Left ventricle myocardium inferior (tissue), 1 donor: ENCODE results near the gene EGR2. TPM values are rescaled to one million over a fixed set of nuclear protein-coding genes. Genes with fewer than 3 reads are reported as not detected.
"Not testable (repeated sequence)": the region's sequence is repeated elsewhere in the genome, so short reads cannot be mapped to it uniquely, and the experiment has no call there.

Source experiments
- DNase-seq: peaks from one replicate; pipeline ENCODE4 v3.0.0-alpha.2; 2020
- H3K27ac ChIP-seq: fragments of 200-600 bp; replicated peaks from 2 replicates; pipeline ENCODE4 v1.8.0; 2021
- H3K27me3 ChIP-seq: fragments of 200-600 bp; 2 replicates; pipeline ENCODE4 v1.8.0; 2021; ENCODE audit warnings: low read depth
- H3K36me3 ChIP-seq: fragments of 200-600 bp; 2 replicates; pipeline ENCODE4 v1.8.0; 2021
- H3K4me1 ChIP-seq: fragments of 200-600 bp; 2 replicates; pipeline ENCODE4 v1.8.0; 2021
- H3K4me3 ChIP-seq: fragments of 200-600 bp; 2 replicates; pipeline ENCODE4 v1.8.0; 2021; ENCODE audit warnings: mild to moderate bottlenecking, moderate library complexity
- H3K9me3 ChIP-seq: fragments of 200-600 bp; replicated peaks from 2 replicates; pipeline ENCODE4 v1.8.0; 2021
- CTCF ChIP-seq: fragments of 200-600 bp; IDR thresholded peaks from 2 replicates; pipeline ENCODE4 v1.8.0; 2021; ENCODE audit warnings: antibody characterized with exemption, mild to moderate bottlenecking, borderline replicate concordance
- intact Hi-C: fragments of 100-400 bp; cut with micrococcal nuclease; formaldehyde crosslinking; loops from one replicate; pipeline ENCODE4 v1.11.0; 2022
- total RNA-seq: library from RNA; stranded (reverse); fragmentation: NEBNext Ultra II Directional; extraction: Animal tissue kit (Norgen Biotek cat#: 25700); gene quantifications from one replicate; pipeline ENCODE4 v1.2.1, GENCODE V29; 2021
- donor health status: DM: no; HTN: yes; CAD: no; lungs with severe emphysema.

Gene EGR2
- total RNA-seq, 1 donor from 2014 or later = 0.52 TPM

- Histone ChIP-seq H3K4me1 (peaks cover 16% of the 10 kb centered on the region), H3K27me3 (no peaks in the 10 kb centered on the region), H3K9me3 (peaks cover 29% of the 10 kb centered on the region), H3K36me3 (no peaks in the 10 kb centered on the region), H3K27ac (peak overlapping the region; percentile 58), H3K4me3 (no peak overlapping the region)
- intact Hi-C loops = no loop called here
- TF ChIP-seq CTCF = no peak
- DNase-seq = no peak
Measured at GRCh38 chr10:62788861-62789467, 27.2 kb downstream of the EGR2 start.

GRCh38 chr10:62788285-62788684 is 27.9 kb downstream of the EGR2 start:
- intact Hi-C loops = not testable (repeated sequence)

GRCh38 chr10:62784537-62784936 is 31.6 kb downstream of the EGR2 start:
- H3K9me3 ChIP-seq = peaks cover 29% of the 10 kb centered on the region
- intact Hi-C loops, H3K27me3 ChIP-seq, H3K36me3 ChIP-seq, H3K27ac ChIP-seq, DNase-seq, H3K4me3 ChIP-seq: not testable (repeated sequence)
- H3K4me1 ChIP-seq = peaks cover 15% of the 10 kb centered on the region

More at GRCh38 chr10:62788285-62788684, 27.9 kb downstream of the EGR2 start:
- H3K4me1 ChIP-seq = peaks cover 16% of the 10 kb centered on the region
- not testable (repeated sequence) for DNase-seq, H3K4me3 ChIP-seq, H3K36me3 ChIP-seq, H3K27me3 ChIP-seq
- peaks cover 29% of the 10 kb centered on the region for H3K9me3 ChIP-seq
- peak overlapping the region; percentile 58 for H3K27ac ChIP-seq

- Histone ChIP-seq H3K36me3 (no peaks in the 10 kb centered on the region), H3K4me3 (no peak overlapping the region), H3K27me3 (no peaks in the 10 kb centered on the region), H3K4me1 (no peaks in the 10 kb centered on the region), H3K9me3 (peaks cover 7% of the 10 kb centered on the region), H3K27ac (no peak overlapping the region)
- intact Hi-C loops = no loop called here
- no peak for TF ChIP-seq CTCF
- no peak for DNase-seq
Measured at GRCh38 chr10:62779487-62780248, 36.5 kb downstream of the EGR2 start.

- Histone ChIP-seq H3K27me3 (no peaks in the 10 kb centered on the region), H3K27ac (no peak overlapping the region)
Measured at GRCh38 chr10:62778125-62778524, 38.0 kb downstream of the EGR2 start.

More at GRCh38 chr10:62778125-62778524, 38.0 kb downstream of the EGR2 start:
- TF ChIP-seq CTCF = no peak
- Histone ChIP-seq H3K9me3 (no peaks in the 10 kb centered on the region), H3K4me3 (no peak overlapping the region), H3K36me3 (no peaks in the 10 kb centered on the region), H3K4me1 (no peaks in the 10 kb centered on the region)
- intact Hi-C loops = no loop called here
- no peak for DNase-seq
